Measurements from ENCODE around the gene MAP3K21.

GRCh38 chr1:233355841-233356704 is 28.5 kb downstream of the MAP3K21 start:
- TF ChIP-seq, protein P1, sequence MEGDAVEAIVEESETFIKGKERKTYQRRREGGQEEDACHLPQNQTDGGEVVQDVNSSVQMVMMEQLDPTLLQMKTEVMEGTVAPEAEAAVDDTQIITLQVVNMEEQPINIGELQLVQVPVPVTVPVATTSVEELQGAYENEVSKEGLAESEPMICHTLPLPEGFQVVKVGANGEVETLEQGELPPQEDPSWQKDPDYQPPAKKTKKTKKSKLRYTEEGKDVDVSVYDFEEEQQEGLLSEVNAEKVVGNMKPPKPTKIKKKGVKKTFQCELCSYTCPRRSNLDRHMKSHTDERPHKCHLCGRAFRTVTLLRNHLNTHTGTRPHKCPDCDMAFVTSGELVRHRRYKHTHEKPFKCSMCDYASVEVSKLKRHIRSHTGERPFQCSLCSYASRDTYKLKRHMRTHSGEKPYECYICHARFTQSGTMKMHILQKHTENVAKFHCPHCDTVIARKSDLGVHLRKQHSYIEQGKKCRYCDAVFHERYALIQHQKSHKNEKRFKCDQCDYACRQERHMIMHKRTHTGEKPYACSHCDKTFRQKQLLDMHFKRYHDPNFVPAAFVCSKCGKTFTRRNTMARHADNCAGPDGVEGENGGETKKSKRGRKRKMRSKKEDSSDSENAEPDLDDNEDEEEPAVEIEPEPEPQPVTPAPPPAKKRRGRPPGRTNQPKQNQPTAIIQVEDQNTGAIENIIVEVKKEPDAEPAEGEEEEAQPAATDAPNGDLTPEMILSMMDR (IDR thresholded peaks at IDR 0.05): no peak
- no peak for TF ChIP-seq EP300 (IDR thresholded peaks at IDR 0.05)
